SK-N-SH (cell line): ENCODE measurements around the gene AFF3.

ENCODE experiments used
- CHD2 ChIP-seq: fragments of 150-350 bp; IDR thresholded peaks from 2 replicates; pipeline ENCODE4 v1.6.1; 2018; ENCODE audit warnings: low read length; ENCODE audit not compliant: partially characterized antibody
- EP300 ChIP-seq, 2 experiments: IDR thresholded peaks; 2 replicates each; pipeline versions ENCODE4 v1.4.0 to v1.6.1; 2012; ENCODE audit warnings: borderline replicate concordance in 1 of 2, low read depth in 1 of 2, low read length in 1 of 2
- EZH2phosphoT487 ChIP-seq: fragments of 200-600 bp; sonication (generic); IDR thresholded peaks from 2 replicates; pipeline ENCODE4 v1.6.1; 2017; ENCODE audit warnings: low read depth, mixed run types, mild to moderate bottlenecking, antibody characterized with exemption, moderate library complexity, borderline replicate concordance
- IRF3 ChIP-seq: fragments of 150-350 bp; IDR thresholded peaks from 2 replicates; pipeline ENCODE4 v1.6.1; 2016; ENCODE audit warnings: mild to moderate bottlenecking, low read depth, low read length
- NFIC ChIP-seq: IDR thresholded peaks from 2 replicates; pipeline ENCODE4 v1.4.0; 2012; ENCODE audit warnings: borderline replicate concordance
- POLR2AphosphoS5 ChIP-seq: IDR thresholded peaks from 2 replicates; pipeline ENCODE4 v1.6.1; 2012; ENCODE audit warnings: low read depth, low read length
- RAD21 ChIP-seq: IDR thresholded peaks from 2 replicates; pipeline ENCODE4 v1.6.1; 2012; ENCODE audit warnings: mild to moderate bottlenecking, low read length
- RFX5 ChIP-seq: IDR thresholded peaks from 2 replicates; pipeline ENCODE4 v1.6.1; 2012; ENCODE audit warnings: mild to moderate bottlenecking, improper control_type of control experiment, low read length
- SMC3 ChIP-seq: IDR thresholded peaks from 2 replicates; pipeline ENCODE4 v1.6.1; 2012; ENCODE audit warnings: low read depth, low read length, improper control_type of control experiment
- YY1 ChIP-seq: IDR thresholded peaks from 2 replicates; pipeline ENCODE4 v1.4.0; 2012; ENCODE audit warnings: low read depth, mild to moderate bottlenecking
- TF ChIP-seq, protein P1 (sequence below): fragments of 200-600 bp; sonication (generic); IDR thresholded peaks from 2 replicates; pipeline ENCODE4 v1.6.1; 2017; ENCODE audit warnings: antibody characterized with exemption, mild to moderate bottlenecking, moderate library complexity
- TF ChIP-seq, protein P2 (sequence below): IDR thresholded peaks from 2 replicates; pipeline ENCODE4 v1.4.0; 2012; ENCODE audit warnings: low read depth
- TF ChIP-seq, protein P3 (sequence below): IDR thresholded peaks from 2 replicates; pipeline ENCODE4 v1.6.1; 2012; ENCODE audit warnings: mild to moderate bottlenecking, low read depth, low read length, moderate library complexity

GRCh38 chr2:100036793-100037192, 105.6 kb downstream of the AFF3 start:
- TF ChIP-seq, protein P1, sequence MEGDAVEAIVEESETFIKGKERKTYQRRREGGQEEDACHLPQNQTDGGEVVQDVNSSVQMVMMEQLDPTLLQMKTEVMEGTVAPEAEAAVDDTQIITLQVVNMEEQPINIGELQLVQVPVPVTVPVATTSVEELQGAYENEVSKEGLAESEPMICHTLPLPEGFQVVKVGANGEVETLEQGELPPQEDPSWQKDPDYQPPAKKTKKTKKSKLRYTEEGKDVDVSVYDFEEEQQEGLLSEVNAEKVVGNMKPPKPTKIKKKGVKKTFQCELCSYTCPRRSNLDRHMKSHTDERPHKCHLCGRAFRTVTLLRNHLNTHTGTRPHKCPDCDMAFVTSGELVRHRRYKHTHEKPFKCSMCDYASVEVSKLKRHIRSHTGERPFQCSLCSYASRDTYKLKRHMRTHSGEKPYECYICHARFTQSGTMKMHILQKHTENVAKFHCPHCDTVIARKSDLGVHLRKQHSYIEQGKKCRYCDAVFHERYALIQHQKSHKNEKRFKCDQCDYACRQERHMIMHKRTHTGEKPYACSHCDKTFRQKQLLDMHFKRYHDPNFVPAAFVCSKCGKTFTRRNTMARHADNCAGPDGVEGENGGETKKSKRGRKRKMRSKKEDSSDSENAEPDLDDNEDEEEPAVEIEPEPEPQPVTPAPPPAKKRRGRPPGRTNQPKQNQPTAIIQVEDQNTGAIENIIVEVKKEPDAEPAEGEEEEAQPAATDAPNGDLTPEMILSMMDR = no peak
- TF ChIP-seq SMC3 = no peak
- TF ChIP-seq CHD2 = no peak
- TF ChIP-seq EP300 (IDR thresholded peaks at IDR 0.05; ENCODE audit: borderline replicate concordance in 1 of 2, low read depth in 1 of 2, low read length in 1 of 2) = no peak
- TF ChIP-seq EZH2phosphoT487 = no peak
- no peak for TF ChIP-seq YY1
- TF ChIP-seq, protein P2, sequence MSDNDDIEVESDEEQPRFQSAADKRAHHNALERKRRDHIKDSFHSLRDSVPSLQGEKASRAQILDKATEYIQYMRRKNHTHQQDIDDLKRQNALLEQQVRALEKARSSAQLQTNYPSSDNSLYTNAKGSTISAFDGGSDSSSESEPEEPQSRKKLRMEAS = no peak
- TF ChIP-seq RAD21 = no peak
- no peak for TF ChIP-seq NFIC
- TF ChIP-seq RFX5 = no peak
- TF ChIP-seq, protein P3, sequence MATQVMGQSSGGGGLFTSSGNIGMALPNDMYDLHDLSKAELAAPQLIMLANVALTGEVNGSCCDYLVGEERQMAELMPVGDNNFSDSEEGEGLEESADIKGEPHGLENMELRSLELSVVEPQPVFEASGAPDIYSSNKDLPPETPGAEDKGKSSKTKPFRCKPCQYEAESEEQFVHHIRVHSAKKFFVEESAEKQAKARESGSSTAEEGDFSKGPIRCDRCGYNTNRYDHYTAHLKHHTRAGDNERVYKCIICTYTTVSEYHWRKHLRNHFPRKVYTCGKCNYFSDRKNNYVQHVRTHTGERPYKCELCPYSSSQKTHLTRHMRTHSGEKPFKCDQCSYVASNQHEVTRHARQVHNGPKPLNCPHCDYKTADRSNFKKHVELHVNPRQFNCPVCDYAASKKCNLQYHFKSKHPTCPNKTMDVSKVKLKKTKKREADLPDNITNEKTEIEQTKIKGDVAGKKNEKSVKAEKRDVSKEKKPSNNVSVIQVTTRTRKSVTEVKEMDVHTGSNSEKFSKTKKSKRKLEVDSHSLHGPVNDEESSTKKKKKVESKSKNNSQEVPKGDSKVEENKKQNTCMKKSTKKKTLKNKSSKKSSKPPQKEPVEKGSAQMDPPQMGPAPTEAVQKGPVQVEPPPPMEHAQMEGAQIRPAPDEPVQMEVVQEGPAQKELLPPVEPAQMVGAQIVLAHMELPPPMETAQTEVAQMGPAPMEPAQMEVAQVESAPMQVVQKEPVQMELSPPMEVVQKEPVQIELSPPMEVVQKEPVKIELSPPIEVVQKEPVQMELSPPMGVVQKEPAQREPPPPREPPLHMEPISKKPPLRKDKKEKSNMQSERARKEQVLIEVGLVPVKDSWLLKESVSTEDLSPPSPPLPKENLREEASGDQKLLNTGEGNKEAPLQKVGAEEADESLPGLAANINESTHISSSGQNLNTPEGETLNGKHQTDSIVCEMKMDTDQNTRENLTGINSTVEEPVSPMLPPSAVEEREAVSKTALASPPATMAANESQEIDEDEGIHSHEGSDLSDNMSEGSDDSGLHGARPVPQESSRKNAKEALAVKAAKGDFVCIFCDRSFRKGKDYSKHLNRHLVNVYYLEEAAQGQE = no peak
- TF ChIP-seq POLR2AphosphoS5 = no peak
- TF ChIP-seq IRF3 = no peak
